ENCODE measurements around the gene ELOVL2. TPM values are rescaled to one million over a fixed set of nuclear protein-coding genes. Genes with fewer than 3 reads are reported as not detected.

Gene ELOVL2
- total and polyA plus RNA-seq, 3 experiments from 2014 or later = not detected

DNA sequence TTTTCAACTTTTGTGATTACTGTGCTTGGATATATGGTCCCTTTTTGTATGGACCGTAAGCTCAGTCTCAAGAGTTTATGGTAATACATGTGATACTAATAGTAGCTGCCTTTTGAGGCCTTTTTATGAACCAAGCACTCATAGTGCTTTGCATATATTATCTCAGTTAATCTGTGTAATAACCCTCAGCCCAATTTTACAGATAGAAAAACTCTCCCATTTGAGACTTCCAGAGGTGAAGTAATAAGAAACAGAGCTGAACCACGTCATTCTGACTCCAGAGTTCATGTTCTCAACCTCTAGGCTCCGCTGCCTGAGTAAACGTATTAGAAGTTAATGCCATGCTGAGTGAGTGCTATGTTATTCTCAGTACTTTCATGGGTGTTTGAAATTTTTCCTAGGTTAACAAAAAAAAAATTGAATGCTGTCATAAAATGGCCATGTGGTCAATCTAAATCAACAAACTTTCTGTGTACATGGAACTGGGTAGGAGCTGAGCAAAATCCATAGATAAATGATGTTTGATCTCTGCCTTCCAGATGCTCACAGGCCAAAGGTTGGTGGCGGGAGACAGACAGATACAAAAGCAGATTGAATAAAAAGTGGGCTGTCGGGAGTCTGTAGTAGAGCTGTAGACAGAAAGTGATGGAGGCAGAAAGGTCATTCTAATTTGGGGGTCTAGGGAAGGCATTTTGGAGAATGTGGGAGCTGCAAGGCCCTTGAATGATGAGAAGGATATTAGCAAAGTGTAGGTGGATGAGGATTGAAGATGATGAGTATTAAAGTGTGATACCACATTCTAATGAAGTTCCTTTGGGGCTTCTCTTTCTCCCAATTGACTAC is 22.6 kb upstream of the ELOVL2 start:
- Histone ChIP-seq H3K4me3 (ENCODE audit: low read length) (no peak overlapping the region), H3K27ac (ENCODE audit: low read depth, low read length) (no peak overlapping the region), H3K9me3 (ENCODE audit: low read length) (no peaks in the 10 kb centered on the region), H3K4me1 (ENCODE audit: insufficient read depth, low read length) (no peaks in the 10 kb centered on the region), H3K27me3 (ENCODE audit: insufficient read depth, low read length, poor library complexity, severe bottlenecking) (no peaks in the 10 kb centered on the region), H3K36me3 (ENCODE audit: insufficient read depth, low read length) (no peaks in the 10 kb centered on the region)
- ChIA-PET CTCF (interaction anchor here (1.9 to 3.3 kb wide), 2 partner anchors 10 to 588 kb away, joined by 8 to 12 read pairs; no protein-coding TSS in a partner anchor), POLR2A (no interaction called here)
- no peaks in the 10 kb centered on the region for H3K4me1 Mint-ChIP-seq
- no peaks in the 10 kb centered on the region for H3K9me3 Mint-ChIP-seq
- no peak for DNase-seq
- H3K4me3 Mint-ChIP-seq = no peak overlapping the region
- no peak overlapping the region for H3K27ac Mint-ChIP-seq
- H3K27me3 Mint-ChIP-seq = peaks cover 8 to 16% of the 10 kb centered on the region in 2 donors
- H3K36me3 Mint-ChIP-seq = no peaks in the 10 kb centered on the region

DNA sequence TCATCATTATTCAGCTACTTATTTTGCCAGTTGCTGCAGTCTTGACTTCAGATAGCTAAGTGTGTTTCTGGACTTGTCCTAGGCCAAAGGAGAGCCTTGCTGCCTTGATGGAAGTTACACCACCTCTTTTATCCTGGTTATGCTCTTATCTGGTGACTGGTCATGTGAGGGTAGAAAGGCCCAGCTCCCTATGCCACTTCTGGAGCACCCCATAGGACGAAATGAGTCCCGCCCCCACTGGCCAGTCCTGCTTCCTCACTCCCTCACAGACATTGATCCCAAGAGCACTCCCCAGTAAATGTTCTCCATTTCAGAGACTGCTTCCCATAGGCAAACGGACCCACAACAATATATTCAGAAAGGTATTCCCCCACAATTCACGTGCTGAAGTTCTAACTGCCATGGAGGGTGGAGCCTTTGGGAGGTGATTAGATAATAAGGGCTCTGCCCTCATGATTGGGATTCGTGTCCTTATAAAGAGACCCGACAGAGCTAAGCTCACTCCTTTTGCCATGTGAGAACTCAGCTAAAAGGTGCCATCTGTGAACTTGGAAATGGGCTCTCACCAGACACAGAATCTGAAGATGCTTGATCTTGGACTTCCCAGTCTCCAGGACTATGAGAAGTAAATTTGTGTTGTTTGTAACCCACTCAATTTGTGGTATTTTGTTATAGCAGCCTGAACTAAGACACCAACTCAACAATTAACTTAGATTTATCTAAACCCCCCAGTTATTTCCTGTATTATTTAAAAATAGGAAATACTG is 21.5 kb upstream of the ELOVL2 start:
- CTCF ChIA-PET = interaction anchor here (1.9 to 3.3 kb wide), 2 partner anchors 9 to 587 kb away, joined by 8 to 12 read pairs; no protein-coding TSS in a partner anchor
- H3K4me1 Mint-ChIP-seq = no peaks in the 10 kb centered on the region

DNA sequence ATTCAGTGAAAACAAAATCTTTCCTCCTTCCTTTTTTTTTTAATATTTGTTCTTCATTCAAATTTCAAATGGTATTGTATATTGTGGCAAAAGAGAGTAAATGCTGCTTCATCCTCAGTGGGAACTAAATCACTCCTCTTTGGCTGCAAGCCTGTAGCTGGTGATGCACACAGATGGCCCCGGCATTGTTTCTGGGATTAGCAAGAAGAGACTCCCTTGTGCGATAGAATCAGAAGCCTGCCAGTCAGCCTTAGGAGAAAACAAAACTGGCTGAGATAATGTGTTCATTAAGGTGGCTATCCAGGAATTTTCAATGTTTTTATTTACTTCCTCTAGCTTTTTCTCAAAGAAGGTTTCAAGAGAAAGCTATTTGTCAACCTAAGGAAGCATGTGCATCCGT is 20.7 kb upstream of the ELOVL2 start:
- Mint-ChIP-seq H3K27ac (no peak overlapping the region), H3K4me1 (no peaks in the 10 kb centered on the region), H3K27me3 (peaks cover 11 to 31% of the 10 kb centered on the region in 2 donors), H3K36me3 (no peaks in the 10 kb centered on the region), H3K9me3 (no peaks in the 10 kb centered on the region), H3K4me3 (no peak overlapping the region)
- Histone ChIP-seq H3K27me3 (ENCODE audit: insufficient read depth, low read length, poor library complexity, severe bottlenecking) (no peaks in the 10 kb centered on the region), H3K36me3 (ENCODE audit: insufficient read depth, low read length) (no peaks in the 10 kb centered on the region), H3K9me3 (ENCODE audit: low read length) (no peaks in the 10 kb centered on the region), H3K4me3 (ENCODE audit: low read length) (no peak overlapping the region), H3K4me1 (ENCODE audit: insufficient read depth, low read length) (no peaks in the 10 kb centered on the region), H3K27ac (ENCODE audit: low read depth, low read length) (no peak overlapping the region)
- CTCF ChIA-PET = interaction anchor here (3.3 kb wide), 1 partner anchor 9 kb away, joined by 12 read pairs; no protein-coding TSS in a partner anchor
- POLR2A ChIA-PET = no interaction called here
- no peak for DNase-seq

More for the DNA sequence above, 21.5 kb upstream of the ELOVL2 start:
- Histone ChIP-seq H3K4me1 (ENCODE audit: insufficient read depth, low read length) (no peaks in the 10 kb centered on the region), H3K4me3 (ENCODE audit: low read length) (no peak overlapping the region), H3K27me3 (ENCODE audit: insufficient read depth, low read length, poor library complexity, severe bottlenecking) (no peaks in the 10 kb centered on the region), H3K9me3 (ENCODE audit: low read length) (no peaks in the 10 kb centered on the region), H3K27ac (ENCODE audit: low read depth, low read length) (no peak overlapping the region), H3K36me3 (ENCODE audit: insufficient read depth, low read length) (no peaks in the 10 kb centered on the region)
- no peak overlapping the region for H3K4me3 Mint-ChIP-seq
- H3K36me3 Mint-ChIP-seq = no peaks in the 10 kb centered on the region
- no peak for DNase-seq
- H3K27ac Mint-ChIP-seq = peak overlapping the region in 1 of 8 donors; percentile 79
- peaks cover 12 to 24% of the 10 kb centered on the region in 2 donors for H3K27me3 Mint-ChIP-seq
- no peaks in the 10 kb centered on the region for H3K9me3 Mint-ChIP-seq
- POLR2A ChIA-PET = no interaction called here

DNA sequence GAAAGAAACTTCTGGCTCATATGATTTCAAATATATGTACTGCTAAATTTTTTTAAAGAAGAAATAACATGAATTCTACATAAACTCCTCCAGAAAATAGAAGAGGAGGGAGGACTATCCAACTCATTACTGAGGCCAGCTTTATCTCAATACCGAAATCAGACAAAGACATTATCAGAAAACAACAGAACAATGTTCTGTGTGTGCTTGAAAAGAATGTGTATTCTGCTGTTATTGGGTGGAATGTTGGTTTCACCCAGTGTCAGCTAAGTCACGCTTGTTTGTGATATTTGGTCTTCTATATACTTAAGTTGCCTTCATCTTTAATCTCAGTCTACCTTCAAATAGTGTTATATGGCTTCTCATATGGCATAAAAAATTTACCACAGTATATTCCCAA is 18.6 kb upstream of the ELOVL2 start:
- H3K4me1 Mint-ChIP-seq = no peaks in the 10 kb centered on the region
- ChIA-PET POLR2A (no interaction called here), CTCF (interaction anchor here (0.8 kb wide), 1 partner anchor 10 kb away, joined by 3 read pairs; no protein-coding TSS in a partner anchor)
- Histone ChIP-seq H3K27me3 (ENCODE audit: insufficient read depth, low read length, poor library complexity, severe bottlenecking) (no peaks in the 10 kb centered on the region), H3K4me1 (ENCODE audit: insufficient read depth, low read length) (no peaks in the 10 kb centered on the region), H3K36me3 (ENCODE audit: insufficient read depth, low read length) (no peaks in the 10 kb centered on the region), H3K4me3 (ENCODE audit: low read length) (no peak overlapping the region), H3K27ac (ENCODE audit: low read depth, low read length) (no peak overlapping the region), H3K9me3 (ENCODE audit: low read length) (no peaks in the 10 kb centered on the region)
- no peaks in the 10 kb centered on the region for H3K9me3 Mint-ChIP-seq
- no peaks in the 10 kb centered on the region for H3K36me3 Mint-ChIP-seq
- no peak for DNase-seq
- no peak overlapping the region for H3K27ac Mint-ChIP-seq
- H3K4me3 Mint-ChIP-seq = no peak overlapping the region
- H3K27me3 Mint-ChIP-seq = peaks cover 9 to 31% of the 10 kb centered on the region in 2 donors

DNA sequence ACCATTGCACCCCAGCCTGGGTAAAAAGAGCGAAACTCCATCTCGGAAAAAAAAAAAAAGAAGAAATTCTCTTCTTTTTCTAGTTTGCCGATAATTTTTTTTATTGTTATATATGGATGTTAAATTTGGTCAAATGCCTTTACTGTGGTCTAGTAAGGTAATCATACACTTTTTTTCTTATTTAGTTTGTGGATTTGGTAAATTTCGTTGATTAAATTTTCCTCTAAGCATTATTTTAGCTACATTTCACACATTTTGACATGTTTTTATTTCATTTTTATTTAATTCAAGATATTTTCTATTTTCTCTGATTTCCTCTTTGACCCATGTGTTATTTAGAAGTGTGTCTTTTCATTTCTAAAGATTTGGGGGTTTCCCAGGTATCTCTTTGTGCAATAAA is 18.0 kb upstream of the ELOVL2 start:
- Histone ChIP-seq H3K27ac (ENCODE audit: low read depth, low read length) (no peak overlapping the region), H3K36me3 (ENCODE audit: insufficient read depth, low read length) (no peaks in the 10 kb centered on the region), H3K4me1 (ENCODE audit: insufficient read depth, low read length) (no peaks in the 10 kb centered on the region), H3K9me3 (ENCODE audit: low read length) (no peaks in the 10 kb centered on the region), H3K27me3 (ENCODE audit: insufficient read depth, low read length, poor library complexity, severe bottlenecking) (no peaks in the 10 kb centered on the region), H3K4me3 (ENCODE audit: low read length) (no peak overlapping the region)
- no peaks in the 10 kb centered on the region for H3K4me1 Mint-ChIP-seq
- no peaks in the 10 kb centered on the region for H3K9me3 Mint-ChIP-seq
- peaks cover 9 to 31% of the 10 kb centered on the region in 2 donors for H3K27me3 Mint-ChIP-seq
- CTCF ChIA-PET = interaction anchor here (0.8 kb wide), 1 partner anchor 9 kb away, joined by 3 read pairs; no protein-coding TSS in a partner anchor
- no peaks in the 10 kb centered on the region for H3K36me3 Mint-ChIP-seq
- no peak overlapping the region for H3K27ac Mint-ChIP-seq
- no peak for DNase-seq
- POLR2A ChIA-PET = no interaction called here
- H3K4me3 Mint-ChIP-seq = no peak overlapping the region

DNA sequence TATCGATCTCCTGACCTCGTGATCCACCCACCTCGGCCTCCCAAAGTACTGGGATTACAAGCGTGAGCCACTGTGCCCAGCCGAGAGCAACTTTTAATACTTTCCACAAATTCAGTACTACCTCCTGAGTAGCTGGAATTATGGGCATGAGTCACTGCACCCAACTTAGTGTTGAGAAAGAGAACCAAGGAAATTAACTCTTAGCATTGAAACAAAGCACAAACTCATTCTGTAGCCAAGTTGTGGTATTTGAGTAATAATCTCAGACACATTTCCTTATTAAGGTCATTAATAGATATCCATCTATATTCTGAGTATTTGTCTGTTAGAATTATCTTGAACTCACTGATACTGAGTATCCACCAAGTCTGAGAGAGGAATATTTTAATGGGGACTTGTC is 14.3 kb upstream of the ELOVL2 start:
- peaks cover 13 to 35% of the 10 kb centered on the region in 2 donors for H3K27me3 Mint-ChIP-seq
- no peak for DNase-seq
- Histone ChIP-seq H3K4me1 (ENCODE audit: insufficient read depth, low read length) (no peaks in the 10 kb centered on the region), H3K27ac (ENCODE audit: low read depth, low read length) (no peak overlapping the region), H3K4me3 (ENCODE audit: low read length) (no peak overlapping the region), H3K36me3 (ENCODE audit: insufficient read depth, low read length) (no peaks in the 10 kb centered on the region), H3K27me3 (ENCODE audit: insufficient read depth, low read length, poor library complexity, severe bottlenecking) (no peaks in the 10 kb centered on the region), H3K9me3 (ENCODE audit: low read length) (no peaks in the 10 kb centered on the region)
- CTCF ChIA-PET = no interaction called here
- no peaks in the 10 kb centered on the region for H3K36me3 Mint-ChIP-seq
- no peak overlapping the region for H3K27ac Mint-ChIP-seq
- POLR2A ChIA-PET = no interaction called here
- no peak overlapping the region for H3K4me3 Mint-ChIP-seq
- H3K9me3 Mint-ChIP-seq = no peaks in the 10 kb centered on the region
- no peaks in the 10 kb centered on the region for H3K4me1 Mint-ChIP-seq

DNA sequence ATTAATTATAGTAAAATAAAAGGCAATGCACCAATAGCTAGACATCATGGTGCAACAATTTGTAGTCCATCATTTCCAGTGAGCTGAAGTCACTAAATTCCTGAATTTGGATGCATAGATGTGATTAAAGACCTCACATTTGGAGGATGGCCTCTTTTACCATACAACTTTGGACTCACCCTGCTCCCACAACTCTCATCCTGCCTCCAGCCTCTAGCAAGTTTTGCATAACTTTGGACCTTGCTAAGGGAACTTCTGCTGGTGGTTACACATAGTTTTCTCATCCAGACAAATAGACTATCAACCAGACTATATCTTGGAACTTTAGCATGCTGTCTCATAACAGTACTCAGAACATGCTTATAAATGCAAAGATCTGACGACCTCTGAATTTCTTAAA is 12.8 kb upstream of the ELOVL2 start:
- H3K4me3 ChIP-seq (ENCODE audit: low read length) = no peak overlapping the region
- H3K4me1 Mint-ChIP-seq = no peaks in the 10 kb centered on the region
- ChIA-PET POLR2A (no interaction called here), CTCF (interaction anchor here (0.6 to 3.0 kb wide), 2 partner anchors 9 to 12 kb away, joined by 3 to 12 read pairs; no protein-coding TSS in a partner anchor)
- H3K27ac Mint-ChIP-seq = no peak overlapping the region
- no peak for DNase-seq
- no peak overlapping the region for H3K27ac ChIP-seq (ENCODE audit: low read depth, low read length)
- no peaks in the 10 kb centered on the region for H3K9me3 Mint-ChIP-seq
- no peak overlapping the region for H3K4me3 Mint-ChIP-seq
- no peaks in the 10 kb centered on the region for H3K9me3 ChIP-seq (ENCODE audit: low read length)
- H3K27me3 ChIP-seq (ENCODE audit: insufficient read depth, low read length, poor library complexity, severe bottlenecking) = no peaks in the 10 kb centered on the region
- H3K4me1 ChIP-seq (ENCODE audit: insufficient read depth, low read length) = no peaks in the 10 kb centered on the region
- no peaks in the 10 kb centered on the region for H3K36me3 ChIP-seq (ENCODE audit: insufficient read depth, low read length)
- no peaks in the 10 kb centered on the region for H3K36me3 Mint-ChIP-seq
- H3K27me3 Mint-ChIP-seq = peaks cover 16 to 40% of the 10 kb centered on the region in 2 donors

DNA sequence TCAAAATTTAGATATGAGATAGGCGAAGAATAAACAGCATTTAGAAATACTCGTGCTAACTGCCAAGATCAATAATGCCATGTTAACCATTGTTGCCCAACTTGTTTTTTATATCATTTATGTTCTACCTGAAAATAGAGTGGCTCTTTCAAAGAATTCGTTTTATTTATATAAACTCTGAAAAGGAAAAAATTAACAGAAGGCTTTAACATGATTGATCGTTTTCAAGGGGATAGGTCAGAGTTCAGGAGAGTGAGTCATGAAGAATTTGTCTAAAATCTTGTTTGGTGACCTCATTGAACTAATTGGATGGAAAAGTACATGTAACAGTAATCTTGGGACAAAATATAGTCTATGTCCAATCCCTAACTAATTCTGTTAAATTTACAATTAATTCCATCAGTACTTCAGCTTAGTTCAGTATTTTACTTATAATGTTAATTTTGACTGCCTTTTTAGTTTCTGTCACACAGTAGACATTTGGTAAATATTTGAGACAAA is 11.1 kb upstream of the ELOVL2 start:
- Histone ChIP-seq H3K4me3 (ENCODE audit: low read length) (no peak overlapping the region), H3K4me1 (ENCODE audit: insufficient read depth, low read length) (no peaks in the 10 kb centered on the region), H3K36me3 (ENCODE audit: insufficient read depth, low read length) (no peaks in the 10 kb centered on the region), H3K27ac (ENCODE audit: low read depth, low read length) (no peak overlapping the region), H3K27me3 (ENCODE audit: insufficient read depth, low read length, poor library complexity, severe bottlenecking) (no peaks in the 10 kb centered on the region), H3K9me3 (ENCODE audit: low read length) (no peaks in the 10 kb centered on the region)
- ChIA-PET CTCF (interaction anchor here (3.0 kb wide), 1 partner anchor 11 kb away, joined by 12 read pairs; no protein-coding TSS in a partner anchor), POLR2A (no interaction called here)
- no peak overlapping the region for H3K4me3 Mint-ChIP-seq
- peaks cover 24 to 42% of the 10 kb centered on the region in 2 donors for H3K27me3 Mint-ChIP-seq
- H3K9me3 Mint-ChIP-seq = no peaks in the 10 kb centered on the region
- no peak for DNase-seq
- no peak overlapping the region for H3K27ac Mint-ChIP-seq
- no peaks in the 10 kb centered on the region for H3K36me3 Mint-ChIP-seq
- no peaks in the 10 kb centered on the region for H3K4me1 Mint-ChIP-seq

Data from CD8-positive, alpha-beta memory T cell (primary cell).